H9 (cell line): ENCODE data around the gene LARGE1. TPM values are rescaled to one million over a fixed set of nuclear protein-coding genes. Genes with fewer than 3 reads are reported as not detected.

Experiments
- DNase-seq: peaks from one replicate; pipeline ENCODE4 v3.0.0-alpha.2; 2017
- H2AFZ ChIP-seq: one replicate; pipeline ENCODE4 v1.6.1; 2013; ENCODE audit warnings: mild to moderate bottlenecking, low read length, control low read depth, moderate library complexity
- H2AK5ac ChIP-seq: 2 replicates; pipeline ENCODE4 v1.6.1; 2013; ENCODE audit warnings: low read length, control low read depth, mixed read lengths; ENCODE audit not compliant: insufficient read length
- H2BK120ac ChIP-seq: one replicate; pipeline ENCODE4 v1.6.1; 2013; ENCODE audit warnings: low read depth, mild to moderate bottlenecking, low read length, control low read depth, inconsistent platforms; ENCODE audit not compliant: poor library complexity, severe bottlenecking
- H2BK12ac ChIP-seq: 2 replicates; pipeline ENCODE4 v1.6.1; 2013; ENCODE audit warnings: low read length, control low read depth, mixed read lengths, low read depth; ENCODE audit not compliant: insufficient read length
- H2BK15ac ChIP-seq: 2 replicates; pipeline ENCODE4 v1.6.1; 2013; ENCODE audit warnings: low read depth, low read length, control low read depth
- H2BK20ac ChIP-seq: one replicate; pipeline ENCODE4 v1.6.1; 2013; ENCODE audit warnings: low read depth, mild to moderate bottlenecking, low read length, control low read depth, inconsistent platforms; ENCODE audit not compliant: poor library complexity, severe bottlenecking
- H2BK5ac ChIP-seq: 2 replicates; pipeline ENCODE4 v1.6.1; 2013; ENCODE audit warnings: low read length, control low read depth, mixed read lengths; ENCODE audit not compliant: insufficient read length
- H3K14ac ChIP-seq: 2 replicates; pipeline ENCODE4 v1.6.1; 2013; ENCODE audit warnings: low read length, control low read depth; ENCODE audit not compliant: insufficient read depth
- H3K18ac ChIP-seq: 2 replicates; pipeline ENCODE4 v1.6.1; 2013; ENCODE audit warnings: low read depth, mild to moderate bottlenecking, mixed read lengths, low read length, control low read depth; ENCODE audit not compliant: insufficient read length
- H3K23ac ChIP-seq: 2 replicates; pipeline ENCODE4 v1.6.1; 2013; ENCODE audit warnings: low read length, control low read depth, mixed read lengths, low read depth; ENCODE audit not compliant: insufficient read length
- H3K23me2 ChIP-seq: 2 replicates; pipeline ENCODE4 v1.6.1; 2013; ENCODE audit warnings: low read depth, mild to moderate bottlenecking, mixed read lengths, low read length, control low read depth; ENCODE audit not compliant: insufficient read length, poor library complexity, severe bottlenecking
- H3K27ac ChIP-seq: 2 replicates; pipeline ENCODE4 v1.5.1; 2013; ENCODE audit warnings: low read length, control low read depth, mixed read lengths, low read depth; ENCODE audit not compliant: insufficient read length
- H3K27me3 ChIP-seq: 2 replicates; pipeline ENCODE4 v1.6.1; 2013; ENCODE audit warnings: low read length, control low read depth, inconsistent platforms; ENCODE audit not compliant: insufficient read depth
- H3K4ac ChIP-seq: 2 replicates; pipeline ENCODE4 v1.6.1; 2013; ENCODE audit warnings: low read depth, mild to moderate bottlenecking, control low read depth, inconsistent platforms, low read length, moderate library complexity
- H3K4me1 ChIP-seq: 2 replicates; pipeline ENCODE4 v1.6.1; 2013; ENCODE audit warnings: low read length, control low read depth, inconsistent platforms; ENCODE audit not compliant: insufficient read depth
- H3K4me2 ChIP-seq: 2 replicates; pipeline ENCODE4 v1.6.1; 2013; ENCODE audit warnings: low read length, control low read depth, mixed read lengths; ENCODE audit not compliant: insufficient read length, insufficient read depth
- H3K56ac ChIP-seq: 2 replicates; pipeline ENCODE4 v1.6.1; 2013; ENCODE audit warnings: low read depth, mild to moderate bottlenecking, mixed read lengths, low read length, control low read depth; ENCODE audit not compliant: insufficient read length
- H3K79me1 ChIP-seq: 2 replicates; pipeline ENCODE4 v1.6.1; 2013; ENCODE audit warnings: low read depth, mild to moderate bottlenecking, moderate library complexity, low read length, control low read depth, inconsistent platforms; ENCODE audit not compliant: insufficient read depth, poor library complexity, severe bottlenecking
- H3K79me2 ChIP-seq: 2 replicates; pipeline ENCODE4 v1.6.1; 2013; ENCODE audit warnings: low read length, control low read depth, inconsistent platforms; ENCODE audit not compliant: insufficient read depth
- H3K9ac ChIP-seq: 2 replicates; pipeline ENCODE4 v1.6.1; 2013; ENCODE audit warnings: low read length, control low read depth, mixed read lengths; ENCODE audit not compliant: insufficient read length; ENCODE audit errors: extremely low read depth
- H3K9me3 ChIP-seq: one replicate; pipeline ENCODE4 v1.6.1; 2013; ENCODE audit warnings: low read depth, low read length, inconsistent platforms; ENCODE audit not compliant: control insufficient read depth
- H3T11ph ChIP-seq: one replicate; pipeline ENCODE4 v1.6.1; 2013; ENCODE audit warnings: mild to moderate bottlenecking, low read length, control low read depth, inconsistent platforms
- H4K20me1 ChIP-seq: one replicate; pipeline ENCODE4 v1.6.1; 2013; ENCODE audit not compliant: control insufficient read depth, insufficient read length, insufficient read depth
- H4K5ac ChIP-seq: 2 replicates; pipeline ENCODE4 v1.6.1; 2013; ENCODE audit warnings: low read depth, mild to moderate bottlenecking, mixed read lengths, low read length, control low read depth; ENCODE audit not compliant: insufficient read length
- H4K8ac ChIP-seq: replicated peaks from 2 replicates; pipeline ENCODE4 v1.6.1; 2013; ENCODE audit warnings: low read length, control low read depth, mixed read lengths, low read depth; ENCODE audit not compliant: insufficient read length
- H4K91ac ChIP-seq: 2 replicates; pipeline ENCODE4 v1.6.1; 2013; ENCODE audit warnings: low read depth, mild to moderate bottlenecking, moderate library complexity, mixed read lengths, low read length, control low read depth; ENCODE audit not compliant: insufficient read length
- H3K27ac Mint-ChIP-seq, 3 experiments: 2 replicates in 2 of 3; 3 replicates in 1 of 3; pipeline ENCODE4 v1.8.0; 2020 to 2021; ENCODE audit warnings: mixed read lengths in 3 of 3, mild to moderate bottlenecking in 1 of 3, moderate library complexity in 1 of 3
- H3K27me3 Mint-ChIP-seq: 2 replicates; pipeline ENCODE4 v1.8.0; 2021; ENCODE audit warnings: low read depth, mild to moderate bottlenecking, moderate library complexity, mixed read lengths
- H3K36me3 Mint-ChIP-seq, 3 experiments: 2 replicates in 2 of 3; 3 replicates in 1 of 3; pipeline ENCODE4 v1.8.0; 2020 to 2021; ENCODE audit warnings: low read depth in 3 of 3, mixed read lengths in 3 of 3; ENCODE audit not compliant: insufficient read depth in 1 of 3
- H3K4me1 Mint-ChIP-seq, 2 experiments: 2 replicates each; pipeline ENCODE4 v1.8.0; 2020; ENCODE audit warnings: mixed read lengths in 2 of 2
- H3K4me3 Mint-ChIP-seq, 2 experiments: 2 replicates in 1 of 2; 3 replicates in 1 of 2; pipeline ENCODE4 v1.8.0; 2020 to 2021; ENCODE audit warnings: mild to moderate bottlenecking in 2 of 2, mixed read lengths in 2 of 2, moderate library complexity in 1 of 2
- H3K9me3 Mint-ChIP-seq, 2 experiments: 2 replicates in 1 of 2; 3 replicates in 1 of 2; pipeline ENCODE4 v1.8.0; 2020; ENCODE audit warnings: mild to moderate bottlenecking in 2 of 2, mixed read lengths in 2 of 2, moderate library complexity in 1 of 2
- CTCF ChIP-seq: fragments of 200-600 bp; sonication (generic); conservative IDR thresholded peaks from 3 replicates; pipeline ENCODE4 v1.8.0; 2021; ENCODE audit warnings: antibody characterized with exemption, mild to moderate bottlenecking
- WGBS: extraction: QIAGEN DNeasy Blood & Tissue Kit; methylation state at CpG from one replicate; pipeline ENCODE4 v1.1.7; 2013; ENCODE audit warnings: missing lambda C conversion rate, low lambda C conversion rate, mixed read lengths; ENCODE audit not compliant: insufficient read length; ENCODE audit errors: extremely low coverage; 5-methylcytosine and 5-hydroxymethylcytosine counted together
- total RNA-seq: library from RNA; stranded (reverse); gene quantifications from 2 replicates; pipeline ENCODE4 v1.2.1, GENCODE V29; 2021

The LARGE1 gene
- total RNA-seq, 1 experiment from 2014 or later = 43.5 TPM

GRCh38 chr22:33658775-33659174, 261.5 kb downstream of the LARGE1 start:
- H4K91ac ChIP-seq = no peak overlapping the region
- DNase-seq = no peak
- peaks cover 0 to 5% of the 10 kb centered on the region in 2 experiments; a peak in 1 of 5 replicates for H3K9me3 Mint-ChIP-seq
- peaks cover 2% of the 10 kb centered on the region; the same call in 1 of the 2 replicates for H3K4me1 ChIP-seq
- no peak overlapping the region for H3K4ac ChIP-seq
- no peaks in the 10 kb centered on the region for H3K27me3 ChIP-seq
- no peak overlapping the region for H3K27ac ChIP-seq
- H2AFZ ChIP-seq = no peak overlapping the region
- H3T11ph ChIP-seq = no peak overlapping the region
- no CpG with 5 or more reads among the region's 3 CpGs for WGBS
- no peak overlapping the region for H4K8ac ChIP-seq
- no peaks in the 10 kb centered on the region for H3K9me3 ChIP-seq
- peaks cover 9 to 18% (median 17%) of the 10 kb centered on the region in 3 experiments for H3K36me3 Mint-ChIP-seq
- no peak overlapping the region for H2BK15ac ChIP-seq
- no peak overlapping the region for H3K14ac ChIP-seq
- H3K27me3 Mint-ChIP-seq = no peaks in the 10 kb centered on the region
- H3K9ac ChIP-seq = no peak overlapping the region
- no peaks in the 10 kb centered on the region for H4K20me1 ChIP-seq
- no peak overlapping the region; a peak in 1 of 7 replicates for H3K27ac Mint-ChIP-seq
- no peak overlapping the region for H3K23ac ChIP-seq
- H3K4me3 Mint-ChIP-seq = no peak overlapping the region
- H3K4me2 ChIP-seq = no peak overlapping the region
- no peak overlapping the region for H2AK5ac ChIP-seq
- no peak overlapping the region for H3K18ac ChIP-seq
- H4K5ac ChIP-seq = no peak overlapping the region
- H2BK20ac ChIP-seq = no peak overlapping the region
- no peak for TF ChIP-seq CTCF
- H3K23me2 ChIP-seq = no peaks in the 10 kb centered on the region
- peaks cover 7% of the 10 kb centered on the region for H3K79me1 ChIP-seq
- no peak overlapping the region for H2BK5ac ChIP-seq
- peaks cover 12 to 16% of the 10 kb centered on the region in 2 experiments for H3K4me1 Mint-ChIP-seq
- H3K56ac ChIP-seq = no peak overlapping the region
- no peaks in the 10 kb centered on the region; the same call in 1 of the 2 replicates for H3K79me2 ChIP-seq
- no peak overlapping the region for H2BK12ac ChIP-seq
- no peak overlapping the region for H2BK120ac ChIP-seq
